DND-41 (cell line): ENCODE results near the gene SYNDIG1.

Source experiments
- ATAC-seq: fragments of 200-7000 bp; cut with Tn5 transposase; 3 replicates; pipeline ENCODE4 v1.9.1; 2021; ENCODE audit warnings: low read depth; ENCODE audit not compliant: insufficient read depth
- DNase-seq: peaks from one replicate; pipeline ENCODE4 v3.0.0-alpha.2; 2020
- H2AFZ ChIP-seq: 2 replicates; pipeline ENCODE4 v1.6.0; 2012; ENCODE audit warnings: low read depth, low read length
- H3K27ac ChIP-seq: 2 replicates; pipeline ENCODE4 v1.5.1; 2012; ENCODE audit warnings: low read length, inconsistent platforms
- H3K27me3 ChIP-seq: fragments of 200-600 bp; sonication (generic); 2 replicates; pipeline ENCODE4 v1.6.0; 2012; ENCODE audit warnings: low read length, mild to moderate bottlenecking, inconsistent platforms; ENCODE audit not compliant: insufficient read depth, poor library complexity
- H3K36me3 ChIP-seq: 2 replicates; pipeline ENCODE4 v1.5.1; 2012; ENCODE audit warnings: low read length, inconsistent platforms; ENCODE audit not compliant: insufficient read depth
- H3K4me1 ChIP-seq: 2 replicates; pipeline ENCODE4 v1.5.1; 2012; ENCODE audit warnings: mild to moderate bottlenecking, low read length; ENCODE audit not compliant: insufficient read depth
- H3K4me2 ChIP-seq: 2 replicates; pipeline ENCODE4 v1.6.0; 2012; ENCODE audit warnings: mild to moderate bottlenecking, moderate library complexity, low read length, inconsistent platforms; ENCODE audit not compliant: insufficient read depth
- H3K4me3 ChIP-seq, 2 experiments: fragments of 200-600 bp in 1 of 2; shearing (Covaris generic) in 1 of 2; 2 replicates each; pipeline ENCODE4 v1.5.1; 2012 to 2016; ENCODE audit warnings: inconsistent platforms in 2 of 2, low read length in 2 of 2, mild to moderate bottlenecking in 2 of 2, low read depth in 1 of 2, moderate library complexity in 1 of 2
- H3K79me2 ChIP-seq: 2 replicates; pipeline ENCODE4 v1.6.0; 2012; ENCODE audit warnings: low read length, inconsistent platforms; ENCODE audit not compliant: insufficient read depth
- H3K9ac ChIP-seq: 2 replicates; pipeline ENCODE4 v1.6.0; 2012; ENCODE audit warnings: low read depth, mild to moderate bottlenecking, inconsistent platforms, low read length, moderate library complexity
- H3K9me3 ChIP-seq: 2 replicates; pipeline ENCODE4 v1.5.1; 2012; ENCODE audit warnings: low read length, moderate library complexity, mild to moderate bottlenecking, inconsistent platforms; ENCODE audit not compliant: insufficient read depth, severe bottlenecking
- H4K20me1 ChIP-seq: 2 replicates; pipeline ENCODE4 v1.6.0; 2012; ENCODE audit warnings: low read length; ENCODE audit not compliant: insufficient read depth
- EZH2 ChIP-seq: IDR thresholded peaks from 3 replicates; pipeline ENCODE4 v1.6.1; 2012; ENCODE audit warnings: borderline replicate concordance, low read depth, mild to moderate bottlenecking, moderate library complexity, low read length, inconsistent platforms; ENCODE audit not compliant: severe bottlenecking
- TF ChIP-seq, protein P1 (sequence below): IDR thresholded peaks from 2 replicates; pipeline ENCODE4 v1.5.1; 2012; ENCODE audit warnings: borderline replicate concordance, low read length, moderate library complexity, mild to moderate bottlenecking; ENCODE audit not compliant: poor library complexity, severe bottlenecking; ENCODE audit errors: extremely low read depth

The SYNDIG1 gene

GRCh38 chr20:24483435-24484080 lies 14.1 kb downstream of the SYNDIG1 start:
- Histone ChIP-seq H2AFZ (no peak overlapping the region), H3K9ac (no peak overlapping the region), H3K9me3 (no peaks in the 10 kb centered on the region), H3K27ac (no peak overlapping the region), H3K4me1 (no peaks in the 10 kb centered on the region), H3K4me2 (no peak overlapping the region), H3K36me3 (no peaks in the 10 kb centered on the region), H4K20me1 (no peaks in the 10 kb centered on the region), H3K27me3 (no peaks in the 10 kb centered on the region), H3K4me3 (no peak overlapping the region), H3K79me2 (no peaks in the 10 kb centered on the region)
- no peak for DNase-seq
- no peak for TF ChIP-seq EZH2
- TF ChIP-seq, protein P1, sequence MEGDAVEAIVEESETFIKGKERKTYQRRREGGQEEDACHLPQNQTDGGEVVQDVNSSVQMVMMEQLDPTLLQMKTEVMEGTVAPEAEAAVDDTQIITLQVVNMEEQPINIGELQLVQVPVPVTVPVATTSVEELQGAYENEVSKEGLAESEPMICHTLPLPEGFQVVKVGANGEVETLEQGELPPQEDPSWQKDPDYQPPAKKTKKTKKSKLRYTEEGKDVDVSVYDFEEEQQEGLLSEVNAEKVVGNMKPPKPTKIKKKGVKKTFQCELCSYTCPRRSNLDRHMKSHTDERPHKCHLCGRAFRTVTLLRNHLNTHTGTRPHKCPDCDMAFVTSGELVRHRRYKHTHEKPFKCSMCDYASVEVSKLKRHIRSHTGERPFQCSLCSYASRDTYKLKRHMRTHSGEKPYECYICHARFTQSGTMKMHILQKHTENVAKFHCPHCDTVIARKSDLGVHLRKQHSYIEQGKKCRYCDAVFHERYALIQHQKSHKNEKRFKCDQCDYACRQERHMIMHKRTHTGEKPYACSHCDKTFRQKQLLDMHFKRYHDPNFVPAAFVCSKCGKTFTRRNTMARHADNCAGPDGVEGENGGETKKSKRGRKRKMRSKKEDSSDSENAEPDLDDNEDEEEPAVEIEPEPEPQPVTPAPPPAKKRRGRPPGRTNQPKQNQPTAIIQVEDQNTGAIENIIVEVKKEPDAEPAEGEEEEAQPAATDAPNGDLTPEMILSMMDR: no peak
- ATAC-seq: no peak

GRCh38 chr20:24484081-24484450 lies 14.6 kb downstream of the SYNDIG1 start:
- no peaks in the 10 kb centered on the region for H3K36me3 ChIP-seq
- TF ChIP-seq, protein P1: no peak
- TF ChIP-seq EZH2: no peak
- ATAC-seq (no peak), DNase-seq (no peak)
- no peak overlapping the region for H3K27ac ChIP-seq
- no peaks in the 10 kb centered on the region for H3K9me3 ChIP-seq
- no peaks in the 10 kb centered on the region for H3K27me3 ChIP-seq
- H3K4me2 ChIP-seq: no peak overlapping the region
- no peak overlapping the region for H3K4me3 ChIP-seq
- no peaks in the 10 kb centered on the region for H3K4me1 ChIP-seq
- H3K9ac ChIP-seq: no peak overlapping the region
- no peaks in the 10 kb centered on the region for H3K79me2 ChIP-seq
- no peak overlapping the region for H2AFZ ChIP-seq
- H4K20me1 ChIP-seq: no peaks in the 10 kb centered on the region

GRCh38 chr20:24485981-24486380 lies 16.6 kb downstream of the SYNDIG1 start:
- Histone ChIP-seq H3K4me3 (no peak overlapping the region), H3K4me1 (no peaks in the 10 kb centered on the region), H3K9me3 (no peaks in the 10 kb centered on the region), H3K9ac (no peak overlapping the region), H3K79me2 (no peaks in the 10 kb centered on the region), H3K27me3 (no peaks in the 10 kb centered on the region), H3K27ac (no peak overlapping the region), H4K20me1 (no peaks in the 10 kb centered on the region), H3K36me3 (no peaks in the 10 kb centered on the region), H2AFZ (no peak overlapping the region), H3K4me2 (no peak overlapping the region)
- no peak for ATAC-seq
- no peak for TF ChIP-seq EZH2
- TF ChIP-seq, protein P1: no peak
- DNase-seq: no peak

DNA sequence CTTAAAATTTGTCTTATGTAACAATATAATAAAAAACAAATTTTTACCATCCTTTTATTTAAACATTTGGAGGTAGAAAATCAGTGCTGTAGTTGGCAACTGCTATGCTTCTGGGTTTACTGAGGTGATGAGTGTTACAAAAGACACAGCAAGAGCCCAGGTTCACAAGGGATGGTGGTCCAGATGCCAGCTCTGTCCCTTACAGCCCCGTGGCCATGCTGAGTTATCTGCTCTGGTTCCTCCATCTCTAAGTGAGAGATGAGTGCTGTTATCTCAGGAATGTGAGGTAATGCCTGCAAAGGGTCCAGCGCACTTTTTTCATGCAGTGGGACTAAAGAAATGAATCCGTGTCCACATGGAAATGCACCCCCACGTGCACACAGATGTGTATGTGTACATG lies 17.8 kb downstream of the SYNDIG1 start:
- H3K4me1 ChIP-seq: no peaks in the 10 kb centered on the region
- H3K79me2 ChIP-seq: no peaks in the 10 kb centered on the region
- H3K4me2 ChIP-seq: no peak overlapping the region
- no peaks in the 10 kb centered on the region for H3K9me3 ChIP-seq
- no peak overlapping the region for H3K4me3 ChIP-seq
- H3K27me3 ChIP-seq: no peaks in the 10 kb centered on the region
- no peak overlapping the region for H3K9ac ChIP-seq
- no peak overlapping the region for H2AFZ ChIP-seq
- no peaks in the 10 kb centered on the region for H3K36me3 ChIP-seq
- ATAC-seq (no peak), DNase-seq (no peak)
- H3K27ac ChIP-seq: no peak overlapping the region
- no peaks in the 10 kb centered on the region for H4K20me1 ChIP-seq
- TF ChIP-seq, protein P1: no peak
- no peak for TF ChIP-seq EZH2
